ENCODE measurements around the gene CR1. TPM values are rescaled to one million over a fixed set of nuclear protein-coding genes. Genes with fewer than 3 reads are reported as not detected.
"Not testable (repeated sequence)": the region's sequence is repeated elsewhere in the genome, so short reads cannot be mapped to it uniquely, and the experiment has no call there.

Gene CR1
- total RNA-seq, 2 experiments from 2014 or later, result 0.08 TPM; not detected in 1

- CTCF ChIA-PET, result interaction anchor here (0.5 to 1.8 kb wide), 9 partner anchors 16 to 575 kb away, joined by 3 to 8 read pairs (median 4); partner anchors contain the start of gene CR2
- POLR2A ChIA-PET, result no interaction called here
Measured at GRCh38 chr1:207500306-207500705, 4.3 kb downstream of the CR1 start.

- POLR2A ChIA-PET, result no interaction called here
- CTCF ChIA-PET, result no interaction called here
Measured at GRCh38 chr1:207501071-207501470, 5.1 kb downstream of the CR1 start.

- ChIA-PET POLR2A (no interaction called here), CTCF (no interaction called here)
Measured at GRCh38 chr1:207502726-207503125, 6.8 kb downstream of the CR1 start.

- CTCF ChIA-PET, result no interaction called here
- POLR2A ChIA-PET, result no interaction called here
Measured at GRCh38 chr1:207503950-207504349, 8.0 kb downstream of the CR1 start.

GRCh38 chr1:207504438-207504837 is 8.5 kb downstream of the CR1 start:
- ChIA-PET POLR2A (no interaction called here), CTCF (no interaction called here)

- CTCF ChIA-PET, result interaction anchor here (0.7 kb wide), 1 partner anchor 129 kb away, joined by 3 read pairs; no protein-coding TSS in a partner anchor
- POLR2A ChIA-PET, result no interaction called here
Measured at GRCh38 chr1:207510444-207510843, 14.5 kb downstream of the CR1 start.

- ChIA-PET POLR2A (no interaction called here), CTCF (no interaction called here)
Measured at GRCh38 chr1:207514890-207515289, 18.9 kb downstream of the CR1 start.

GRCh38 chr1:207516729-207517128 is 20.8 kb downstream of the CR1 start:
- POLR2A ChIA-PET, result no interaction called here
- CTCF ChIA-PET, result no interaction called here

- CTCF ChIA-PET, result no interaction called here
- POLR2A ChIA-PET, result no interaction called here
Measured at GRCh38 chr1:207518608-207519236, 22.8 kb downstream of the CR1 start.

- POLR2A ChIA-PET, result no interaction called here
- CTCF ChIA-PET, result interaction anchor here (0.7 kb wide), 1 partner anchor 247 kb away, joined by 5 read pairs; no protein-coding TSS in a partner anchor
Measured at GRCh38 chr1:207519505-207520399, 23.8 kb downstream of the CR1 start.

- POLR2A ChIA-PET, result not testable (repeated sequence)
- CTCF ChIA-PET, result interaction anchor here (0.6 to 0.7 kb wide), 2 partner anchors 247 to 351 kb away, joined by 3 to 5 read pairs; no protein-coding TSS in a partner anchor
Measured at GRCh38 chr1:207520400-207521345, 24.7 kb downstream of the CR1 start.

GRCh38 chr1:207525239-207525638 is 29.3 kb downstream of the CR1 start:
- CTCF ChIA-PET, result not testable (repeated sequence)

GRCh38 chr1:207528401-207528800 is 32.4 kb downstream of the CR1 start:
- POLR2A ChIA-PET, CTCF ChIA-PET: not testable (repeated sequence)

More at GRCh38 chr1:207525239-207525638, 29.3 kb downstream of the CR1 start:
- POLR2A ChIA-PET, result not testable (repeated sequence)

- CTCF ChIA-PET, POLR2A ChIA-PET: not testable (repeated sequence)
Measured at GRCh38 chr1:207536263-207536662, 40.3 kb downstream of the CR1 start.

- POLR2A ChIA-PET, CTCF ChIA-PET: not testable (repeated sequence)
Measured at GRCh38 chr1:207546677-207547357, 50.9 kb downstream of the CR1 start.

- CTCF ChIA-PET, POLR2A ChIA-PET: not testable (repeated sequence)
Measured at GRCh38 chr1:207554823-207555222, 58.9 kb downstream of the CR1 start.

- POLR2A ChIA-PET, result no interaction called here
- CTCF ChIA-PET, result no interaction called here
Measured at GRCh38 chr1:207565546-207566468, 69.8 kb downstream of the CR1 start.

GRCh38 chr1:207571926-207572325 is 76.0 kb downstream of the CR1 start:
- CTCF ChIA-PET, POLR2A ChIA-PET: not testable (repeated sequence)

- CTCF ChIA-PET, POLR2A ChIA-PET: not testable (repeated sequence)
Measured at GRCh38 chr1:207573074-207573473, 77.1 kb downstream of the CR1 start.

Measured in activated CD8-positive, alpha-beta memory T cell treated with anti-CD3 and anti-CD28 coated beads for 36 hours (primary cell).